Chondrocyte (in vitro differentiated cells): ENCODE results near the gene RGP1. TPM values are rescaled to one million over a fixed set of nuclear protein-coding genes. Genes with fewer than 3 reads are reported as not detected.

ENCODE experiments used
- DNase-seq: peaks from one replicate; pipeline ENCODE4 v3.0.0; 2021; ENCODE audit warnings: mixed read lengths, low spot score
- H3K27ac Mint-ChIP-seq: one replicate; pipeline ENCODE4 v1.8.0; 2021; ENCODE audit warnings: mild to moderate bottlenecking, moderate library complexity, mixed read lengths; ENCODE audit not compliant: unreplicated experiment
- H3K27me3 Mint-ChIP-seq: 2 replicates; pipeline ENCODE4 v1.8.0; 2021; ENCODE audit warnings: low read depth, mixed read lengths
- H3K36me3 Mint-ChIP-seq: 2 replicates; pipeline ENCODE4 v1.8.0; 2021; ENCODE audit warnings: low read depth, mixed read lengths
- H3K4me1 Mint-ChIP-seq: 2 replicates; pipeline ENCODE4 v1.8.0; 2021; ENCODE audit warnings: low read depth, mild to moderate bottlenecking, mixed read lengths
- H3K4me3 Mint-ChIP-seq: one replicate; pipeline ENCODE4 v1.8.0; 2021; ENCODE audit warnings: mild to moderate bottlenecking, moderate library complexity, mixed read lengths; ENCODE audit not compliant: unreplicated experiment
- H3K9me3 Mint-ChIP-seq: 2 replicates; pipeline ENCODE4 v1.8.0; 2021; ENCODE audit warnings: low read depth, mixed read lengths
- CTCF ChIP-seq: fragments of 200-600 bp; sonication (generic); IDR thresholded peaks from 2 replicates; pipeline ENCODE4 v1.5.0; 2021; ENCODE audit warnings: antibody characterized with exemption, mild to moderate bottlenecking, moderate library complexity
- total RNA-seq: library from RNA; stranded (reverse); gene quantifications from 3 replicates; pipeline ENCODE4 v1.2.1, GENCODE V29; 2021

RGP1 gene
- total RNA-seq, 1 donor from 2014 or later: 27.7 TPM

DNA sequence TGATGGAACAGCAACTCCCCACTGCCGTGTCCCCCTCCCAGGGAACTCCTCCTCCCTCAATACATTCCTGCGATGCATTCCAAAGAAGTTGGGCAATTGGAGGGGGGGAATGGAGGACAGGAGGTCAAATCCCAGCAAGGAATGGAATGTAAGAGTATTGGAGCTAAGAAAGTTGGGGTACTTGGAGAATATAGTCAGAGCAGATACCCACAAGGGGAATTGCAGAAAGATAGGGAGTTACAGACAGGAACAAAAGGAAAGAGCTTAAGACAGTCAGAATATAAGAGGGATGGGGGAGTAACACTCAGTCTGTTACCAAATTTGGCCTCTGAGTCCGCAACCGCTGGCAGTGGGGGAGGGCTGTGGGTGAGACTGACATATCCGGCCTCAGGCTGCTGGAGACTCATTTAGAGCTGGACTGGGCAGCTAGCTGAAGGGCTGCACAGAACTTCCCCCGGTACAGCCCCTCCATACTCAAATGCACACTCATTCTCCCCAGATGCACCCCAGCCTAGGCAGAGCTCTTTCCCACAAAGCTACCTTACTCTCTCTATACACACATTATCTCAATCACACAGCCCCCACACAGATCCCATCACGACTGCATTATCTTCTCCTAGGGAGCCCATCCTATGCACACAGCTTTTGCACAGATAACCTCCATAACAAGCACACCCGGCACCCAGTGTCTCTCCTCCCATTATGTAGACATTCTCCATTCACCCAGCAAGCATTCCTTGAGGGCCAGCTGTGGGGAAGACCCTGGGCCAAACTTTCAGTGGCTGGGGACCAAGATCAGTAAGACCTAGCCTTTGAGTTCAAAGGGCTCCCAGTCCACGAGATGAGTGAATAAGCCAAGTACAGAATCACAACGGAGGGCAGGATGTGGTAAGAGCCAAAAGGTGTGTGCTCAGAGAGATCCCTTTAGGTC lies 20.8 kb upstream of the RGP1 start:
- no peak overlapping the region for H3K4me3 Mint-ChIP-seq
- H3K27me3 Mint-ChIP-seq: no peaks in the 10 kb centered on the region
- DNase-seq: no peak
- no peak overlapping the region for H3K27ac Mint-ChIP-seq
- TF ChIP-seq CTCF: no peak
- H3K9me3 Mint-ChIP-seq: no peaks in the 10 kb centered on the region
- H3K4me1 Mint-ChIP-seq: peaks cover 21% of the 10 kb centered on the region
- peaks cover 27% of the 10 kb centered on the region for H3K36me3 Mint-ChIP-seq

DNA sequence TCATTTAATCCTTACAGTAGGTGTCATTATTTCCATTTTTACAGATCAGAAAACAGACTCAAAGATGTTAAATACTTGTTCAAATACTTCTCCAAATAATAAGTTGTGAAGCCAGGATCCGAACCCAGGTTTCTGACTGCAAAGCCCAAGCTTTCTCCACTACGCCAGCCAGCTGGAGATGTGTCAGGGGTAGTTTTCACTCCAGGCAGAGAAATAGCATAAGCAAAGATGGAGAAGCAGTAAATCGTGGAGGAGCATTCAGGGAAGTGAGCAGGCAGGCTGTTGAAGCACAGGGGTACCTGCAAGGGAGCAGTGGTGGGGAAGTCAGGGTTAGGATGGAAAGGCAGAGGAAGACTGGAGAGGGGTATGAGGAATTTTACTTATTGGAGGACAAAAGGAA lies 20.0 kb upstream of the RGP1 start:
- Mint-ChIP-seq H3K27ac (no peak overlapping the region), H3K27me3 (no peaks in the 10 kb centered on the region), H3K4me1 (peaks cover 29% of the 10 kb centered on the region), H3K36me3 (peaks cover 24% of the 10 kb centered on the region), H3K4me3 (no peak overlapping the region), H3K9me3 (no peaks in the 10 kb centered on the region)
- DNase-seq: no peak
- no peak for TF ChIP-seq CTCF

GRCh38 chr9:35729700-35730485 lies 19.2 kb upstream of the RGP1 start:
- TF ChIP-seq CTCF: peak; percentile 79
- Mint-ChIP-seq H3K27me3 (no peaks in the 10 kb centered on the region), H3K4me1 (peaks cover 28% of the 10 kb centered on the region), H3K36me3 (peaks cover 17% of the 10 kb centered on the region), H3K4me3 (no peak overlapping the region), H3K27ac (no peak overlapping the region), H3K9me3 (no peaks in the 10 kb centered on the region)
- no peak for DNase-seq

DNA sequence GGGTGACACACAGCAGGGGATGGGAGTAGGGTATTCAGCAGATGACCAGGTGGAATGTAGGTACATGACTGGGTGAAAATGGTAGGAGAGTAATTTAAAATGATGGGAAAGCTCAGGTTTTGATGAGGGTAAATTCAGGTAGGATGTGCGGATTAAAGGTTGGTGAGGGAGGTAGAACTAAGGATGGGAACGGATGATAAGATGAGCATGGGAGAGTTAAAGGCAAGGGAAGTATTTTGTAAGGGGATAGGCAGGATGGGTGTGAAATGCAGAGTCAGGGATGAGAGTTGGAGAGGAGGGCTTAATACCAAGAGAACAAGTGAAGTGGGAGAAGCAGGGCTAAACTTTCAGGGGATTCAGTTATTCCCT lies 18.6 kb upstream of the RGP1 start:
- Mint-ChIP-seq H3K36me3 (peaks cover 18% of the 10 kb centered on the region), H3K4me1 (peaks cover 25% of the 10 kb centered on the region), H3K9me3 (no peaks in the 10 kb centered on the region), H3K27ac (no peak overlapping the region), H3K4me3 (no peak overlapping the region), H3K27me3 (no peaks in the 10 kb centered on the region)
- TF ChIP-seq CTCF: no peak
- DNase-seq: no peak

DNA sequence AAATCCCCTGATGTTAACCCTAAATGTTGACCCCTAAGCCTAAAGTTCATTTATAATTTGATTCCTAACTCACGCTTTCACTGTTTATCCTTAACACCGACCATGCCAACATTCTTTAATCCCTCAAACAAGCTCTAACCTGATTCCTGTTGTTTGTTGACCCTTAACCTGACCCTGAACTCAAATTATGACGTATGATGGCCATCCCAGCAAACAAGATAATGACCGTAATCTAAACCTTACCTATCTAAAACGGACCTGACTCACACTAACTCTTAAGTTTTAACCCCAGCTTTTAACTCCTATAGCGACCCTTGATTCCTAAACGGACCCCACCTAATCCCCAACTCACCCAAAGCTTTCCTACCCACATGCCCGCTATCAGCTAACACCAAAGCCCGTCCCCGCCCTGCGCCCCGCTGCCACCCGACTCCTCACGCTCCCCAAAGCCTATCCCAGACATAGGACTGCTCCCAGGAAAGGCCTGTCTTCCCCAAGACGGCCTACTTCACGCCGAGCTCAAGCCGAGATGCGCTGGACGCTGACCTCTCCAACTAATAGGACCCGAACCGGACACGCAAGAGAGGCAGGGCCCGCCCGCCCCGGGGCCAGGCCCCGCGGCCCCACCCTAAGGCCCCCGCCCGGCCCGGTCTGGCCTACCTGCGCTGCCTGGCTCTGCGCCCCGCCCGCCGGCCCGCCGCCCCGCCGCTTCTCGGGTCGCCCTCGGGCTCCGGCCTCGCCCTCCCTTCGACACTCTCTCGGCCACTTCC lies 17.5 kb upstream of the RGP1 start:
- Mint-ChIP-seq H3K36me3 (peaks cover 19% of the 10 kb centered on the region), H3K4me1 (peaks cover 35% of the 10 kb centered on the region), H3K4me3 (no peak overlapping the region), H3K27ac (peak overlapping the region; percentile 98), H3K27me3 (no peaks in the 10 kb centered on the region), H3K9me3 (no peaks in the 10 kb centered on the region)
- DNase-seq: no peak
- TF ChIP-seq CTCF: peak; percentile 11
